GM23248 (cell line): ENCODE data around the gene IRX5. TPM values are rescaled to one million over a fixed set of nuclear protein-coding genes. Genes with fewer than 3 reads are reported as not detected.

ENCODE experiments used
- DNase-seq: peaks from one replicate; pipeline ENCODE4 v3.0.0-alpha.2; 2015
- H2AFZ ChIP-seq: fragments of 200-600 bp; sonication (generic); 2 replicates; pipeline ENCODE4 v1.6.1; 2016; ENCODE audit warnings: antibody characterized with exemption
- H3F3A ChIP-seq: fragments of 200-600 bp; sonication (generic); 2 replicates; pipeline ENCODE4 v1.6.1; 2016; ENCODE audit warnings: mild to moderate bottlenecking, antibody characterized with exemption, mixed run types; ENCODE audit not compliant: insufficient read depth
- H3K27ac ChIP-seq: fragments of 200-600 bp; sonication (generic); 2 replicates; pipeline ENCODE4 v1.5.1; 2016; ENCODE audit warnings: mild to moderate bottlenecking
- H3K27me3 ChIP-seq: fragments of 200-600 bp; sonication (generic); replicated peaks from 2 replicates; pipeline ENCODE4 v1.6.1; 2016; ENCODE audit warnings: mild to moderate bottlenecking; ENCODE audit not compliant: insufficient read depth
- H3K36me3 ChIP-seq: fragments of 200-600 bp; sonication (generic); 2 replicates; pipeline ENCODE4 v1.6.1; 2016; ENCODE audit warnings: low read depth, mild to moderate bottlenecking
- H3K4me1 ChIP-seq: fragments of 200-600 bp; sonication (generic); 2 replicates; pipeline ENCODE4 v1.6.1; 2016; ENCODE audit warnings: mild to moderate bottlenecking; ENCODE audit not compliant: insufficient read depth
- H3K4me2 ChIP-seq: fragments of 200-600 bp; sonication (generic); one replicate; pipeline ENCODE4 v1.6.1; 2016; ENCODE audit warnings: mild to moderate bottlenecking; ENCODE audit not compliant: unreplicated experiment
- H3K4me3 ChIP-seq: fragments of 200-600 bp; sonication (generic); 2 replicates; pipeline ENCODE4 v1.5.1; 2016; ENCODE audit warnings: mild to moderate bottlenecking
- H3K79me2 ChIP-seq: fragments of 200-600 bp; sonication (generic); 2 replicates; pipeline ENCODE4 v1.6.1; 2016; ENCODE audit warnings: mild to moderate bottlenecking; ENCODE audit not compliant: insufficient read depth
- H3K9ac ChIP-seq: fragments of 200-600 bp; sonication (generic); 2 replicates; pipeline ENCODE4 v1.6.1; 2016; ENCODE audit warnings: mild to moderate bottlenecking
- H3K9me2 ChIP-seq: fragments of 200-600 bp; sonication (generic); 2 replicates; pipeline ENCODE4 v1.6.1; 2016; ENCODE audit warnings: mixed run types, mild to moderate bottlenecking, moderate library complexity; ENCODE audit not compliant: insufficient read depth
- H3K9me3 ChIP-seq: fragments of 200-600 bp; sonication (generic); one replicate; pipeline ENCODE4 v1.6.1; 2017; ENCODE audit warnings: low read depth
- H4K20me1 ChIP-seq: fragments of 200-600 bp; sonication (generic); 2 replicates; pipeline ENCODE4 v1.6.0; 2016; ENCODE audit not compliant: insufficient read depth
- EZH2 ChIP-seq: fragments of 200-600 bp; sonication (generic); IDR thresholded peaks from 2 replicates; pipeline ENCODE4 v1.6.1; 2018; ENCODE audit warnings: antibody characterized with exemption, mild to moderate bottlenecking; ENCODE audit not compliant: insufficient read depth, poor library complexity, severe bottlenecking
- EZH2phosphoT487 ChIP-seq: fragments of 200-600 bp; sonication (generic); IDR thresholded peaks from 2 replicates; pipeline ENCODE4 v1.6.1; 2018; ENCODE audit warnings: antibody characterized with exemption, moderate library complexity, mild to moderate bottlenecking, low read depth; ENCODE audit not compliant: insufficient read depth
- WGBS, 2 experiments: methylation state at CpG; one replicate each; pipeline ENCODE4 v1.1.6; 2015 to 2017; ENCODE audit warnings: low lambda C conversion rate in 2 of 2, low coverage in 1 of 2; ENCODE audit errors: missing lambda C conversion rate in 2 of 2; 5-methylcytosine and 5-hydroxymethylcytosine counted together
- in situ Hi-C: fragments of 300-500 bp; cut with MboI; formaldehyde crosslinking; loops from 2 replicates; pipeline ENCODE4 v1.15.0; 2020
- polyA plus RNA-seq: library from polyadenylated mRNA; unstranded; fragments of >200 nt; fragmentation: Nextera tagmentation; extraction: Ambion mirVana; gene quantifications from 2 replicates; pipeline ENCODE4 v1.2.1, GENCODE V29; 2016
- total RNA-seq: library from RNA; depleted of rRNA; stranded (reverse); fragments of >200 nt; shearing (Covaris generic); gene quantifications from 2 replicates; pipeline ENCODE4 v1.2.3, GENCODE V29; 2014; rRNA removed

IRX5 gene
- total RNA-seq: 13.9 and 20.6 TPM in 2 replicates
- 2.9 and 3.6 TPM in 2 replicates for polyA plus RNA-seq

DNA sequence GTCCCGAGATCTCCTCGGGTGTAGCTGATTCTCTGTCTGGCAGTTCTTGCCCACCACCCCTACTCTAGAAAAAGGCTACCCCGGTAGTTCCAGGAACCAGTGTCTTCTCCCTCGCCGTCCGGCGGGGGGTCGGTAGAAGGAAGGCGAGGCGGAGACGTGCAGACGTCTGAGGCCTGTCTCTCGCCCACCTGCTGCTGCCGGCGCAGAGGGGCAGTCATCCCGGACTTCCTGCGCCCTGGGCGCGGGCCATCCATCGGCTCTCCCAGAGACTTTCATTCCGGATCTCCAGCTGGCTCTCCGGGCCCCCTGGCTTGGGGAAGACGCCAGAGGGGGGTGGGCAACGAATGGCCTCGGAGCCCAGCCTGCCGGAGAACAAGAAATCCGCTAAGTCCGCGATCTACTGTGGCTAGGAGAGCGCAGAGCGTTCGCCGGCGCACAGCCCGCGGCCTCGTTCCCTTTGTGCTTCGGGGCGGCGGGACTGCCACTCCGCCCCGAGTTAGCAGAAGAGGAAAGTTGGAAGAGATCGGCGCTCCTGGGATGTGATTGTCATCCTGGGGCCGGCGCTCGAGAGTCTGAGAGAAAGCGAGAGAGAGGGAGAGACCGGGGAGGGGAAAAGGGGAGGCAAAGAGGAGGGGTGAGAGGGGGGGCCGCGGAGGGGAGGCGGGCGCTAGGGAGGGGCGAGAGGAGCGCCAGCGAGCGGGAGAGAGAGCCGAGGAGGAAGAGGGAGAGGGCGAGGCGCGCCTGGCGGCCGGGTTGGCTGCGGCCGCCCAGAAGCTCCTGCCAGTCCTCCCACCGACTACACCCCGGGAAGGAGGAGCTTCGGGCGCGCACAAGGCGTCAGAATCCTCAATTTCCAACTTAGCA is at the start of gene IRX5:
Gene IRX5, plus strand, starts transcription at position 861 of the 864 bp plus-strand sequence. CDS start 334 bp downstream, outside the sequence.
- in situ Hi-C loops: loop anchor here (10.0 kb wide), 5 partner anchors 735 to 1375 kb away; no protein-coding TSS in a partner anchor
- Histone ChIP-seq H3K9me2 (no peaks in the 10 kb centered on the region), H3K36me3 (peaks cover 3% of the 10 kb centered on the region; the same call in 1 of the 2 replicates), H3K9me3 (no peaks in the 10 kb centered on the region), H3K4me3 (peak within 1 kb of the TSS; percentile 87), H3K27ac (peak within 1 kb of the TSS; percentile 96), H3K4me2 (peak within 1 kb of the TSS; percentile 100), H3K4me1 (peaks cover 21% of the 10 kb centered on the region), H3K27me3 (no peaks in the 10 kb centered on the region), H4K20me1 (peaks cover 7% of the 10 kb centered on the region; the same call in 1 of the 2 replicates), H3K9ac (peak within 1 kb of the TSS; percentile 96), H3F3A (peaks cover 28% of the 10 kb centered on the region), H3K79me2 (peaks cover 78% of the 10 kb centered on the region), H2AFZ (peak within 1 kb of the TSS; percentile 87)
- TF ChIP-seq EZH2phosphoT487 (no peak), EZH2 (no peak)
- DNase-seq: peak; percentile 98
- 0 to 1% methylated on average over 52 to 65 of the region's 71 CpGs for WGBS, 2 experiments

DNA sequence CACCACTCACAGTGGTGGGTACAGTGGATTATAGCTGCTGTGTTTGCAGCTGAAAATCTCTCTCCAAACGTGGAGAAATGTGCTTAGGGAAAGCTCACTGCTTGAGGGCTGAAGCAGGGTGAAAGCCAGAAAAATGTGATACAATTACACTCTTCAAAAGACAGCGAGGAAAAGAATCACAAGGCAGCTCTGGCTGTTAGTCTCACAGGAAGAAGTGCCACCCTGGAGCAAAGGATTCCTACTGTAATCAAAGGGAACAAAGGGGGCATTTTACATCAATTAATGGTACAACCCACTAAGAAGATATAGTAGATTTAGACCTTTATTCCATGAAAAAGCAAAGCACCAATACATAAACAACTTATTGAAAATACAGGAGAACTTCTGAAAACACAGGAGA is 48.1 kb upstream of the IRX5 start:
- in situ Hi-C loops: no loop called here
- no peak overlapping the region for H3K27ac ChIP-seq

DNA sequence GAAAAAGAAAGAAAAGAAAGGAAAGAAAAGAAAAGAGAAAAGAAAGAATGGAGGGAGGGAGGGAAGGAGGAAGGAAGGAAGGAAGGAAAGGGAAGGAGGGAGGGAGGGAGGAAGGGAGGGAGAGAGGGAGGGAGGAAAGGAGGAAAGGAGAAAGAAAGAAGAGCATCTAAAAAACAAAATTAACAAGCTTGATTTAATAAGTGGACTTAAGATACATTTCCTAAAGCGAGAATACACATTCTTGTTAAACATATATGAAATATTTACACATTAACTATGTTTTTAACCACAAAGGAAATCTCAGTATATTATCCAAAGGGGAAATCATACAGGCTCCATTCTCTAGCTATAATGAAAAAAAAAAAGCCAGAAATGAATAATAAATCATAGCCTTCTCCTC is 47.3 kb upstream of the IRX5 start:
- Histone ChIP-seq H4K20me1 (no peaks in the 10 kb centered on the region), H3K4me3 (no peak overlapping the region), H3K9me2 (no peaks in the 10 kb centered on the region), H3F3A (no peaks in the 10 kb centered on the region), H3K4me2 (no peak overlapping the region), H3K27ac (no peak overlapping the region), H3K4me1 (no peaks in the 10 kb centered on the region), H2AFZ (no peak overlapping the region), H3K79me2 (no peaks in the 10 kb centered on the region), H3K9ac (no peak overlapping the region), H3K27me3 (no peaks in the 10 kb centered on the region), H3K9me3 (no peaks in the 10 kb centered on the region), H3K36me3 (no peaks in the 10 kb centered on the region)
- in situ Hi-C loops: no loop called here
- DNase-seq: no peak
- no peak for TF ChIP-seq EZH2phosphoT487
- no peak for TF ChIP-seq EZH2
- 21 to 44% methylated on average over 1 of the region's 1 CpG for WGBS, 2 experiments

More for the DNA sequence above, 48.1 kb upstream of the IRX5 start:
- H3K4me1 ChIP-seq: no peaks in the 10 kb centered on the region
- H3K79me2 ChIP-seq: no peaks in the 10 kb centered on the region
- TF ChIP-seq EZH2phosphoT487 (no peak), EZH2 (no peak)
- H4K20me1 ChIP-seq: no peaks in the 10 kb centered on the region
- H3K9ac ChIP-seq: no peak overlapping the region
- WGBS, 2 experiments: 34 to 50% methylated on average over 2 of the region's 2 CpGs
- H3K36me3 ChIP-seq: no peaks in the 10 kb centered on the region
- DNase-seq: no peak
- no peaks in the 10 kb centered on the region for H3K9me3 ChIP-seq
- no peak overlapping the region for H3K4me2 ChIP-seq
- no peaks in the 10 kb centered on the region for H3K27me3 ChIP-seq
- H2AFZ ChIP-seq: no peak overlapping the region
- H3F3A ChIP-seq: no peaks in the 10 kb centered on the region
- no peaks in the 10 kb centered on the region for H3K9me2 ChIP-seq
- no peak overlapping the region for H3K4me3 ChIP-seq

DNA sequence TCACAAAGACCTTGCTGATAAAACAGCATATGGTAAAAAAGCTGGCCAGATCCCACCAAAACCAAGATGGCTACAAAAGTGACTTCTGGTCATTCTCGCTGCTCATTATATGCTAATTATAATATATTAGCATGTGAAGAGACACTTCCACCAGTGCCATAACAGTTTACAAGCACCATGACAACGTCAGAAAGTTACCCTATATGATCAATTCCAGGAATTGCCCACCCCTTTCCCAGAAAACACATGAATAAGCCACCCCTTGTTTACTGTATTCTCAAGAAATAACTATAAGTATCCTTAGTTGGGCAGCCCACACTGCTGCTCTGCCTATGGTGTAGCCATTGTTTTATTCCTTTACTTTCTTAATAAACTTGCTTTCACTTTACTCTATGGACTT is 44.6 kb upstream of the IRX5 start:
- Histone ChIP-seq H3K4me2 (no peak overlapping the region), H3K36me3 (no peaks in the 10 kb centered on the region), H3K4me3 (no peak overlapping the region), H4K20me1 (no peaks in the 10 kb centered on the region), H3K9me2 (no peaks in the 10 kb centered on the region), H2AFZ (no peak overlapping the region), H3F3A (no peaks in the 10 kb centered on the region), H3K79me2 (no peaks in the 10 kb centered on the region), H3K9ac (no peak overlapping the region), H3K9me3 (no peaks in the 10 kb centered on the region), H3K4me1 (no peaks in the 10 kb centered on the region), H3K27ac (no peak overlapping the region), H3K27me3 (no peaks in the 10 kb centered on the region)
- no peak for TF ChIP-seq EZH2
- TF ChIP-seq EZH2phosphoT487: no peak
- DNase-seq: no peak
- 43 to 52% methylated on average over 2 of the region's 2 CpGs for WGBS, 2 experiments
- in situ Hi-C loops: no loop called here
